GM12891 (cell line): ENCODE data around the gene CADM2.

Source experiments
- POLR2AphosphoS5 ChIP-seq: IDR thresholded peaks from 2 replicates; pipeline ENCODE4 v1.6.1; 2011; ENCODE audit warnings: low read depth, low read length, control low read depth
- TAF1 ChIP-seq: IDR thresholded peaks from 2 replicates; pipeline ENCODE4 v1.6.1; 2011; ENCODE audit warnings: low read depth, low read length, control low read depth

GRCh38 chr3:85785766-85786165 is 827.0 kb downstream of the CADM2 start:
- TF ChIP-seq POLR2AphosphoS5 (no peak), TAF1 (no peak)
